GM12801 (cell line): ENCODE results near the gene VPS39.

Experiments used
- CTCF ChIP-seq: IDR thresholded peaks from one replicate; pipeline ENCODE4 v1.5.1; 2011; ENCODE audit warnings: control low read depth; ENCODE audit not compliant: insufficient read length; ENCODE audit errors: extremely low read depth

VPS39 gene

DNA sequence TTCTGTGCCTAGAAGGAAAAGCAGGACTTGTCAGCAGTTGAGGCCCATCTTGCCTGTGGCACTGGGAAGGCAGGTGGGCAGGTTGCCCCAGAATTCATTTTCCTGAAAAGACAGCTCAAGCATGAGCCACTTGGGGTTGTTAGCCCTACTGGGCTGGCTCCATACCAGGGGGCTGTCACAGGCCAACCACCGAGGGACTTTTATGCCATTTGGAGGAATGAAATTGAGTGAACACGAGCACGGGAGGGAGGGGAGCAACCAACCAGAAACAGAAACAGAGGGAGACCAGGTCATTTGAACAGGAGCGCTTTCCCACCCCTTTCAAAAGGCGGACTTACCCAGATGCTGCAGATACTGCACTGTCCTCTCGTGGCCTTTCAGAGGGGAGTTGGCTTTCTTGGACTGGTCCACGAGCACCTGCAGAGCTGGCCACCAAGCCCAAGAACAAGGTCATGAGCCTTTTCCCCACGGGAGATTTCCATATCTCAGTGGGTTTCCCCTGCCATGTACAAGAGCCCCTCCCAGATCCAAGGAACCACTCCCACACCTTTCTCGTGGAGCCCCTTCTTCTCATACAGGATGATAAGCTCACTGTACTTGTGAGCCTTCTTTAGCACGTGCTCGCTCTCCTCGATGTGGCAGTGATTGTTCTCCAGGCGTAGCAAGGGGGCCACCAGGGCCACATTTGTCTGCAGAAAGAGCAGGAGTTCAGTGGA, 41.7 kb downstream of the VPS39 start:
- TF ChIP-seq CTCF: no peak

DNA sequence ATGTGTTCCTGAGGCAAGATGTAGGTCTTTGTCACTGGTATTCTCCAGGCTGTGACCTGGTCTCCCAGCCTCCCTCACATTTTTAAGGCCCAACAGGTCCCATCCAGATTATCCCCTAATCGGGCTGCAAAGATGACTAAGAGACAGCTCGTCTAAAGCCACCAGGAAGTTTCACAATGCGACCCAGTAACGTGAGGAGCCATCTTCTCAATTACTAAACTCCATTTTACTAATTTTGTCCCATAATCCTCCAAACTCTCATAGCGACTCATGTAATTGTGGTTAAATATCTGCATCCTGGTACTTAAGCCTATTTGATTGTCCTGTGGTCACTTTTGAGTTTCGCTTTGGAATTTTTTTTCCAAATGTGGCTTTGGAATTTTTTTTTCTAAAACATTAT, 43.0 kb downstream of the VPS39 start:
- no peak for TF ChIP-seq CTCF

DNA sequence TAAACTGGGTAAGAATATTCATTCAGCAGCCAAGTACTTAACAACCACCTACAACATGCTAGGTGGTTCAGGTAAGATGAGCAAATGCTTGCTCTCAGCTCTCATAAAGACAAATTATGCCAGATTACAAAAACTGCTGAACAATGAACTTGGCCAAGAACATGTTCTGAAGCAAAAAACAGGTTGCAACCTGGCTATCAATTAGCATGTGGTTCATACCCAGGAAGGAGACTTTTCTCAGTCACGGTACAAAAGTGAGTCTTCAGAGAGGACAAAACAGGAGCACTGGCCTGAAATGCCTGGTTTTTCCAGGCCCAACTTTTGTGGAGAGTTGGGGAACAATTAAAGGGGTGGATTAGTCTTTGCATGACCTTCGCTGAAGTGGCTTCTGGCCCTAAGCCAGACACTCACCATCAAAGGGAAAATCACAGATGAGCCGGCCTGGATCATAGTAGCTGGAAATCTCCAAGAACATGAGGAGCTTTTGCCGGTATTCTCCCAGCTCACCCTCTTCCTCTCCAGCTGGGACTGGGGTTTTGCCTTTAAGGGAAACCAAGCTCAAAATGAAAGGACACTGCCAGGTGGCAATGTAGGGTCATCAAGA, 44.1 kb downstream of the VPS39 start:
- no peak for TF ChIP-seq CTCF

GRCh38 chr15:42163291-42163690, 44.8 kb downstream of the VPS39 start:
- no peak for TF ChIP-seq CTCF

DNA sequence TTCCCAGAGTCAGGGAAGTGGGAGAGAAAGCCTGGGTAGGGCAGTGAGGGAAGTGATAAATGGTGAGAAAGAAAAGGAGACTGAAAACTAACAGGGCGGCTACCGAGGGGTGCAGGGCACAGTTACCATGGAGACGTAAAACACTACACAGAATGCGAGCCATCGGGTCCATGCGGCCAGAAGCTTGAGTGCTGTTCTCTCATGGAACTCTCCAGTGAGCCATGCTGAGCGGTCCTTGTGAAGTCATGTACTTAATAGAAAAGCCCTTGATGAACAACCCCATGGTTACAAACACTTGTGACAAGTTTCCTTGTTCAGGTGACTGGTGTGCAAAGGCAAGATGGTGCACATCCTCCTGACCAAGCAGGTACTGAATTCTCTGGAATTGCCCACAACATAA, 48.0 kb downstream of the VPS39 start:
- TF ChIP-seq CTCF: no peak

DNA sequence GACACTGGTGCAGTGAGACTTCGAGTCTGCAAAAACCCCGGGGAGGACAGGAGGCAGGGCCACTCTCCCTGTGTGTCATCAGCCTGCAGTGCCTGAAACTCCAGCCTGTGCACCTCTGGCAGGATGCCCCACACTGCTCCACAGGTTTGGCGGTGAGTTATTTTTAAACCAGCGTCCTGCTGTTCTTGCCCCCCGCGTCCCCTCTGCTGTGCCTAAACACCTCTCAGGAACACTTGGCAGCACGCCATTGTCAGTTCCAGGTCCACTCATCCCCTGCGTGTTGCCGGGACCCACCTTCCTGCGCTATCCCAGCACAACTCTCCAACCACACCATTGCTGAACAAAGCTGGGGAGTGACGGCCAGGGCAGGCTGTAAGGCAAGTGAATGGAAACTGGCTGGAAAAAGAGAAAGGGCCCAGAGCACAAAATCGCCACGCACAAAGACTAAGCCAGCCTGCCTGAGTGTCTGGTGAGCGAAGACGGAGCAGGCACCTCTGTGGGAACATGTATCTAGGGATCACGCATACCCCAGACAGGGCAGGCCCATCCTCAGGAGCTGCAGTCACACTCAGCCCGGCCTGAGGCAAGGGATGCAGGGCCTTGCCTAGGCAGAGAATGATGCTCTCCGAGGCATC, 48.6 kb downstream of the VPS39 start:
- TF ChIP-seq CTCF: no peak

- no peak for TF ChIP-seq CTCF
These were observed 49.2 kb downstream of the VPS39 start for GRCh38 chr15:42158941-42159340.
